ENCODE results near the gene CRYL1. TPM values are rescaled to one million over a fixed set of nuclear protein-coding genes. Genes with fewer than 3 reads are reported as not detected.

Gene CRYL1
- polyA plus RNA-seq (2012; rRNA removed): 34.8 and 35.6 TPM in 2 replicates
- polyA plus RNA-seq (2012; cell fraction: cytosol; rRNA removed): 29.7 and 34.1 TPM in 2 replicates
- polyA plus RNA-seq (2012; cell fraction: nucleus; rRNA removed): 17.4 and 17.5 TPM in 2 replicates

- peak within 1 kb of the TSS; percentile 83 for H3K4me2 ChIP-seq
- H3K27me3 ChIP-seq (ENCODE audit: insufficient read depth): no peaks in the 10 kb centered on the region
- H2AFZ ChIP-seq (ENCODE audit: low read depth): peak within 1 kb of the TSS; percentile 99
- H3F3A ChIP-seq (replicated peaks; ENCODE audit: insufficient read depth): peaks cover 10% of the 10 kb centered on the region
- H3K9ac ChIP-seq: peak within 1 kb of the TSS; percentile 80
- H3K27ac ChIP-seq (ENCODE audit: low read depth in 2 of 2, low read length in 1 of 2): peak within 1 kb of the TSS in 1 of 2 experiments; percentile 77; a peak in 2 of 4 replicates
- H3K79me2 ChIP-seq (ENCODE audit: insufficient read depth): peaks cover 17% of the 10 kb centered on the region
- CTCF ChIA-PET: interaction anchor here (0.9 to 2.1 kb wide), 2 partner anchors 31 to 33 kb away, joined by 3 to 6 read pairs; no protein-coding TSS in a partner anchor
- DNase-seq: peak; percentile 87
- 0% methylated on average over 18 of the region's 89 CpGs for WGBS (ENCODE audit: low lambda C conversion rate)
- no peaks in the 10 kb centered on the region for H3K9me3 ChIP-seq
- no peaks in the 10 kb centered on the region for H3K36me3 ChIP-seq (replicated peaks in 1 of 2; ENCODE audit: control insufficient read depth in 1 of 2, insufficient read depth in 2 of 2, low read length in 1 of 2)
- peaks cover 0 to 12% of the 10 kb centered on the region in 2 experiments; a peak in 1 of 4 replicates for H3K4me1 ChIP-seq (ENCODE audit: control insufficient read depth in 1 of 2, insufficient read depth in 2 of 2, low read depth in 1 of 2, low read length in 1 of 2)
- no peak for TF ChIP-seq EP300 (IDR thresholded peaks at IDR 0.05; ENCODE audit: borderline replicate concordance in 1 of 2, low read depth in 1 of 2, low read length in 1 of 2)
- TF ChIP-seq FOXJ3 (CRISPR knock-in tag; IDR thresholded peaks at IDR 0.05): no peak
- TF ChIP-seq JUND (IDR thresholded peaks at IDR 0.05): no peak
- no peak for TF ChIP-seq EZH2phosphoT487 (IDR thresholded peaks at IDR 0.05; ENCODE audit: borderline replicate concordance, low read depth)
- peak; percentile 43; the same call in 1 of the 2 replicates for TF ChIP-seq SIN3A (IDR thresholded peaks at IDR 0.05; ENCODE audit: borderline replicate concordance, low read depth, low read length)
- no peak for TF ChIP-seq FOXM1 (IDR thresholded peaks at IDR 0.05; ENCODE audit: low read depth)
- TF ChIP-seq NRF1 (IDR thresholded peaks at IDR 0.05; ENCODE audit: low read depth, low read length): peak; percentile 39; the same call in 1 of the 2 replicates
- TF ChIP-seq USF1 (IDR thresholded peaks at IDR 0.05; ENCODE audit: borderline replicate concordance, low read depth): no peak
- peak; percentile 87 for TF ChIP-seq MAX (IDR thresholded peaks at IDR 0.05; ENCODE audit: low read depth)
- no peaks in the 10 kb centered on the region for H3K9me2 ChIP-seq
- H3K4me3 ChIP-seq (ENCODE audit: low read depth in 2 of 2, low read length in 1 of 2): peak within 1 kb of the TSS; percentile 70 to 86
- POLR2A ChIA-PET: no interaction called here
- H4K20me1 ChIP-seq (ENCODE audit: insufficient read depth): no peaks in the 10 kb centered on the region
These were observed at the start of gene CRYL1 for GRCh38 chr13:20525601-20526544. Gene CRYL1 (minus strand): TSS chr13:20525857. CDS start chr13:20525794, 63 bp downstream.

GRCh38 chr13:20573636-20574035 is 48.0 kb upstream of the CRYL1 start:
- H3K4me3 ChIP-seq (ENCODE audit: low read depth in 2 of 2, low read length in 1 of 2): no peak overlapping the region
- H3K4me1 ChIP-seq (ENCODE audit: control insufficient read depth in 1 of 2, insufficient read depth in 2 of 2, low read depth in 1 of 2, low read length in 1 of 2): no peaks in the 10 kb centered on the region
- no peaks in the 10 kb centered on the region for H3K27me3 ChIP-seq (ENCODE audit: insufficient read depth)
- DNase-seq: no peak
- peaks cover 6% of the 10 kb centered on the region; the same call in 1 of the 2 replicates for H3K9me3 ChIP-seq
- no peak overlapping the region for H3K9ac ChIP-seq
- no peak overlapping the region for H2AFZ ChIP-seq (ENCODE audit: low read depth)
- H3K9me2 ChIP-seq: no peaks in the 10 kb centered on the region
- no peaks in the 10 kb centered on the region for H3F3A ChIP-seq (replicated peaks; ENCODE audit: insufficient read depth)
- no peak overlapping the region for H3K4me2 ChIP-seq
- peaks cover 18% of the 10 kb centered on the region for H3K79me2 ChIP-seq (ENCODE audit: insufficient read depth)
- TF ChIP-seq POLR2AphosphoS5 (IDR thresholded peaks at IDR 0.05; ENCODE audit: low read depth, low read length) (no peak), YY1 (IDR thresholded peaks at IDR 0.05; ENCODE audit: low read depth) (no peak), RCOR1 (IDR thresholded peaks at IDR 0.05; ENCODE audit: low read length) (no peak)
- ChIA-PET POLR2A (no interaction called here), CTCF (no interaction called here)
- WGBS (ENCODE audit: low lambda C conversion rate): 91% methylated on average over 2 of the region's 2 CpGs
- no peaks in the 10 kb centered on the region for H4K20me1 ChIP-seq (ENCODE audit: insufficient read depth)
- H3K36me3 ChIP-seq (replicated peaks in 1 of 2; ENCODE audit: control insufficient read depth in 1 of 2, insufficient read depth in 2 of 2, low read length in 1 of 2): peaks cover 0 to 35% of the 10 kb centered on the region in 2 experiments
- no peak overlapping the region for H3K27ac ChIP-seq (ENCODE audit: low read depth in 2 of 2, low read length in 1 of 2)

All from SK-N-SH (cell line).